Testis (tissue), 3 donors: ENCODE data around the gene GRIA1. TPM values are rescaled to one million over a fixed set of nuclear protein-coding genes. Genes with fewer than 3 reads are reported as not detected.

Source experiments
- DNase-seq: peaks from one replicate; pipeline ENCODE4 v3.0.0-alpha.2; 2019
- H3K27ac ChIP-seq, 2 donors: fragments of 200-600 bp; sonication (generic); one replicate each; pipeline ENCODE4 v1.5.1; 2019
- H3K27me3 ChIP-seq: fragments of 200-600 bp; sonication (generic); one replicate; pipeline ENCODE4 v1.5.1; 2019
- H3K36me3 ChIP-seq: fragments of 200-600 bp; sonication (generic); one replicate; pipeline ENCODE4 v1.5.1; 2017; ENCODE audit warnings: low read depth; ENCODE audit errors: missing control alignments
- H3K4me1 ChIP-seq: fragments of 200-600 bp; sonication (generic); one replicate; pipeline ENCODE4 v1.5.1; 2019
- H3K4me3 ChIP-seq, 2 donors: fragments of 200-600 bp; sonication (generic); one replicate each; pipeline ENCODE4 v1.5.1; 2017 to 2019
- H3K9me3 ChIP-seq: fragments of 200-600 bp; sonication (generic); one replicate; pipeline ENCODE4 v1.5.1; 2017
- CTCF ChIP-seq, 3 experiments: fragments of 450-650 bp in 2 of 3; fragments of 200-600 bp in 1 of 3; sonication (generic) in 1 of 3; IDR thresholded peaks; one replicate each; pipeline ENCODE4 v1.5.1; 2016 to 2019; ENCODE audit warnings: antibody characterized with exemption in 3 of 3, mild to moderate bottlenecking in 2 of 3, moderate library complexity in 1 of 3
- POLR2A ChIP-seq: fragments of 450-650 bp; IDR thresholded peaks from one replicate; pipeline ENCODE4 v1.6.1; 2017; ENCODE audit warnings: antibody characterized with exemption, mild to moderate bottlenecking, moderate library complexity
- WGBS, 2 donors: methylation state at CpG; one replicate each; pipeline ENCODE4 v1.1.5; 2018; 5-methylcytosine and 5-hydroxymethylcytosine counted together
- intact Hi-C: fragments of 100-400 bp; cut with DNase I; formaldehyde crosslinking; loops from one replicate; pipeline ENCODE4 v1.15.1; 2023; ENCODE audit warnings: low total_unique reads
- polyA plus RNA-seq: library from polyadenylated mRNA; stranded (reverse); fragments of 350-450 nt; fragmentation: Illumina TruSeq; extraction: RNeasy Lipid Tissue Mini Kit (QIAGEN cat#74804); gene quantifications from one replicate; pipeline ENCODE4 v1.2.3, GENCODE V29; 2014; ENCODE audit warnings: low read depth, low replicate concordance; ENCODE audit not compliant: insufficient read depth
- total RNA-seq, 2 donors: library from RNA; depleted of rRNA; stranded (reverse); fragments of >200 nt; gene quantifications; one replicate each; pipeline ENCODE4 v1.2.3, GENCODE V29; 2016

The GRIA1 gene
- total and polyA plus RNA-seq, 3 donors from 2014 or later: 0.93 to 5.4 (median 3.5) TPM

GRCh38 chr5:153523831-153524230 lies 33.4 kb downstream of the GRIA1 start:
- no peaks in the 10 kb centered on the region for H3K4me1 ChIP-seq
- WGBS, 2 donors: 67 to 74% methylated on average over 5 of the region's 5 CpGs
- H3K9me3 ChIP-seq: no peaks in the 10 kb centered on the region
- no peak overlapping the region for H3K27ac ChIP-seq
- H3K27me3 ChIP-seq: no peaks in the 10 kb centered on the region
- intact Hi-C loops: no loop called here
- H3K4me3 ChIP-seq: no peak overlapping the region
- DNase-seq: no peak
- H3K36me3 ChIP-seq: no peaks in the 10 kb centered on the region
- TF ChIP-seq POLR2A (no peak), CTCF (IDR thresholded peaks at IDR 0.05) (no peak)

- Histone ChIP-seq H3K36me3 (no peaks in the 10 kb centered on the region), H3K9me3 (no peaks in the 10 kb centered on the region), H3K4me3 (no peak overlapping the region), H3K27ac (no peak overlapping the region), H3K4me1 (no peaks in the 10 kb centered on the region), H3K27me3 (no peaks in the 10 kb centered on the region)
- intact Hi-C loops: no loop called here
- DNase-seq: no peak
- TF ChIP-seq POLR2A: no peak
- no peak for TF ChIP-seq CTCF (IDR thresholded peaks at IDR 0.05)
- whole genome bisulfite sequencing, 2 donors: 96 to 100% methylated on average over 1 of the region's 1 CpG
These were observed 35.1 kb downstream of the GRIA1 start for GRCh38 chr5:153525536-153525935.

GRCh38 chr5:153530357-153531143 lies 40.1 kb downstream of the GRIA1 start:
- no peak for DNase-seq
- 89% methylated on average over 4 of the region's 4 CpGs for WGBS, 2 donors
- TF ChIP-seq CTCF (IDR thresholded peaks at IDR 0.05) (no peak), POLR2A (no peak)

GRCh38 chr5:153533546-153533945 lies 43.1 kb downstream of the GRIA1 start:
- TF ChIP-seq POLR2A (no peak), CTCF (IDR thresholded peaks at IDR 0.05) (no peak)
- WGBS, 2 donors: 75 to 86% methylated on average over 1 of the region's 1 CpG
- H3K36me3 ChIP-seq: no peaks in the 10 kb centered on the region
- no peak overlapping the region for H3K4me3 ChIP-seq
- intact Hi-C loops: no loop called here
- H3K9me3 ChIP-seq: no peaks in the 10 kb centered on the region
- H3K4me1 ChIP-seq: no peaks in the 10 kb centered on the region
- DNase-seq: no peak
- no peak overlapping the region for H3K27ac ChIP-seq
- H3K27me3 ChIP-seq: no peaks in the 10 kb centered on the region

More at GRCh38 chr5:153530357-153531143, 40.1 kb downstream of the GRIA1 start:
- Histone ChIP-seq H3K4me1 (no peaks in the 10 kb centered on the region), H3K36me3 (no peaks in the 10 kb centered on the region), H3K4me3 (no peak overlapping the region), H3K27ac (no peak overlapping the region), H3K9me3 (no peaks in the 10 kb centered on the region), H3K27me3 (no peaks in the 10 kb centered on the region)
- intact Hi-C loops: no loop called here

- no peaks in the 10 kb centered on the region for H3K27me3 ChIP-seq
- intact Hi-C loops: no loop called here
- no peaks in the 10 kb centered on the region for H3K36me3 ChIP-seq
- no peak for DNase-seq
- TF ChIP-seq POLR2A: no peak
- no peak for TF ChIP-seq CTCF (IDR thresholded peaks at IDR 0.05)
- no peak overlapping the region for H3K27ac ChIP-seq
- H3K4me1 ChIP-seq: no peaks in the 10 kb centered on the region
- whole genome bisulfite sequencing, 2 donors: 29 to 35% methylated on average over 1 of the region's 1 CpG
- H3K9me3 ChIP-seq: no peaks in the 10 kb centered on the region
- no peak overlapping the region for H3K4me3 ChIP-seq
These were observed 43.6 kb downstream of the GRIA1 start for GRCh38 chr5:153534102-153534501.
